Amygdala (tissue), 56 donors: Measurements from ENCODE around the gene VAV2.
A peak's percentile ranks its signal among the peaks of the same experiment; 100 is the strongest.

ENCODE experiments used
- DNase-seq, 56 donors: peaks; one replicate each; lab custom pipeline; 2025; lab: John Stamatoyannopoulos, UW

Gene VAV2

GRCh38 chr9:133954862-133955529 is 37.1 kb downstream of the VAV2 start:
- no peak for DNase-seq

- DNase-seq = peak in 3 of 56 donors; percentile 4 to 41 (median 32)
These were observed 38.0 kb downstream of the VAV2 start for GRCh38 chr9:133953976-133954709.

GRCh38 chr9:133953621-133953975 is 38.5 kb downstream of the VAV2 start:
- DNase-seq = no peak

- no peak for DNase-seq
These were observed 39.2 kb downstream of the VAV2 start for GRCh38 chr9:133952598-133953550.

- no peak for DNase-seq
These were observed 40.9 kb downstream of the VAV2 start for GRCh38 chr9:133951265-133951664.

- DNase-seq = peak in 1 of 56 donors; percentile 15
These were observed 41.5 kb downstream of the VAV2 start for GRCh38 chr9:133950629-133951111.

- DNase-seq = no peak
These were observed 41.9 kb downstream of the VAV2 start for GRCh38 chr9:133950192-133950591.

GRCh38 chr9:133949486-133950061 is 42.5 kb downstream of the VAV2 start:
- DNase-seq = no peak

GRCh38 chr9:133948561-133949485 is 43.3 kb downstream of the VAV2 start:
- no peak for DNase-seq

GRCh38 chr9:133948131-133948530 is 44.0 kb downstream of the VAV2 start:
- DNase-seq = no peak

GRCh38 chr9:133946840-133947486 is 45.2 kb downstream of the VAV2 start:
- no peak for DNase-seq

- no peak for DNase-seq
These were observed 46.0 kb downstream of the VAV2 start for GRCh38 chr9:133945977-133946753.

- DNase-seq = no peak
These were observed 46.7 kb downstream of the VAV2 start for GRCh38 chr9:133945314-133945975.

- no peak for DNase-seq
These were observed 47.4 kb downstream of the VAV2 start for GRCh38 chr9:133944746-133945135.

- DNase-seq = no peak
These were observed 48.1 kb downstream of the VAV2 start for GRCh38 chr9:133943781-133944745.

- DNase-seq = no peak
These were observed 48.9 kb downstream of the VAV2 start for GRCh38 chr9:133943036-133943780.
